A673 (cell line): ENCODE measurements around the gene UNC5A. TPM values are rescaled to one million over a fixed set of nuclear protein-coding genes. Genes with fewer than 3 reads are reported as not detected.

Experiments used
- BruUV-seq: library from RNA; stranded (reverse); fragments of 400-500 nt; replicated peaks from 2 replicates; lab custom pipeline; 2021; lab: Mats Ljungman, UMichigan
- CTCF ChIA-PET: fragments of 300-600 bp; sonication (Branson Sonifier 250); formaldehyde crosslinking; loops from one replicate; lab custom pipeline; 2022; ENCODE audit warnings: antibody characterized with exemption; lab: Charles Lee
- POLR2A ChIA-PET: fragments of 300-600 bp; sonication (Branson Sonifier 250); formaldehyde crosslinking; loops from one replicate; lab custom pipeline; 2022; ENCODE audit warnings: antibody characterized with exemption; ENCODE audit not compliant: low non-redundant PET; lab: Charles Lee
- DNase-seq: peaks from one replicate; pipeline ENCODE4 v3.0.0-alpha.2; 2015; ENCODE audit warnings: low spot score
- H3K27ac ChIP-seq: fragments of 200-600 bp; sonication (generic); 2 replicates; pipeline ENCODE4 v1.5.1; 2016; ENCODE audit warnings: mixed run types, low read depth, mild to moderate bottlenecking, mixed read lengths, antibody characterized with exemption, low read length; ENCODE audit not compliant: poor library complexity, severe bottlenecking
- H3K27me3 ChIP-seq: fragments of 200-600 bp; sonication (generic); replicated peaks from 2 replicates; pipeline ENCODE4 v1.6.1; 2017; ENCODE audit warnings: mixed run types, low read depth, mild to moderate bottlenecking, mixed read lengths, antibody characterized with exemption, low read length; ENCODE audit not compliant: insufficient read depth, poor library complexity
- H3K36me3 ChIP-seq: fragments of 200-600 bp; sonication (generic); 2 replicates; pipeline ENCODE4 v1.6.1; 2016; ENCODE audit warnings: mixed run types, mild to moderate bottlenecking, mixed read lengths, antibody characterized with exemption, low read length; ENCODE audit not compliant: insufficient read depth, poor library complexity, severe bottlenecking
- H3K4me1 ChIP-seq: fragments of 200-600 bp; sonication (generic); 2 replicates; pipeline ENCODE4 v1.6.1; 2017; ENCODE audit warnings: mixed run types, mild to moderate bottlenecking, mixed read lengths, antibody characterized with exemption, low read length; ENCODE audit not compliant: insufficient read depth, poor library complexity, severe bottlenecking
- H3K4me3 ChIP-seq: fragments of 200-600 bp; sonication (generic); 2 replicates; pipeline ENCODE4 v1.5.1; 2016; ENCODE audit warnings: low read depth, mixed run types, mild to moderate bottlenecking, mixed read lengths, low read length; ENCODE audit not compliant: poor library complexity, severe bottlenecking
- H3K9me3 ChIP-seq: fragments of 200-600 bp; sonication (generic); 2 replicates; pipeline ENCODE4 v1.6.1; 2016; ENCODE audit warnings: mixed run types, low read depth, mild to moderate bottlenecking, mixed read lengths, antibody characterized with exemption, low read length; ENCODE audit not compliant: poor library complexity, severe bottlenecking
- EZH2 ChIP-seq: fragments of 200-600 bp; sonication (generic); IDR thresholded peaks from 2 replicates; pipeline ENCODE4 v1.6.1; 2017; ENCODE audit warnings: borderline replicate concordance, low read depth, mild to moderate bottlenecking, mixed read lengths, antibody characterized with exemption, low read length; ENCODE audit not compliant: poor library complexity, severe bottlenecking
- intact Hi-C: fragments of 100-400 bp; cut with micrococcal nuclease; formaldehyde crosslinking; loops from one replicate; pipeline ENCODE4 v1.10.0; 2022; ENCODE audit not compliant: unreplicated experiment
- total RNA-seq: library from RNA; stranded (reverse); gene quantifications from 2 replicates; pipeline ENCODE4 v1.2.3, GENCODE V29; 2021
- TF ChIP-seq, protein P1 (sequence below): fragments of 300-800, 200-600 bp; sonication (generic); conservative IDR thresholded peaks from 2 replicates; pipeline ENCODE4 v1.5.1; 2017; ENCODE audit warnings: low read depth, mild to moderate bottlenecking, antibody characterized with exemption, low read length, moderate library complexity, mixed read lengths

Gene UNC5A
- total RNA-seq, 1 experiment from 2014 or later: 7.5 TPM

DNA sequence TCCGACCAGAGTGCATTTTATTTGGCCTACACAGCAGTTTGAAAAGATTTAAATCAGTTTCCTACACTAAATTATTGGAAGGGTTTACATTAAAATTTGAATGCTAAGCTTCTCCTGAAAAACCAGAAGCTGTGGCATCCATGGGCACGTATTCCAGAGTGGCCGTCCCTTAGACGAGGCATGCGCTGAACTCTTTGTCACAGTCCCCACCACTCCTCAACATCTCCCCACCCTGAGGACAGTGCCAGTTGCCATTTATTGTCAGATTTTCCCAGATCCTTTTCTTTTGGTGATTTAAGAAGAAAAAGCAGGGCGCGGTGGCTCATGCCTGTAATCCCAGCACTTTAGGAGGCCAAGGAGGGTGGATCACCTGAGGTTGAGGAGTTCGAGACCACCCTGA lies 39.9 kb upstream of the UNC5A start:
- no TSS peak for BruUV-seq
- peaks cover 8% of the 10 kb centered on the region for H3K27me3 ChIP-seq
- POLR2A ChIA-PET: no interaction called here
- CTCF ChIA-PET: no interaction called here
- intact Hi-C loops: no loop called here
- no peak for DNase-seq
- H3K9me3 ChIP-seq: peaks cover 8% of the 10 kb centered on the region
- no peak overlapping the region for H3K4me3 ChIP-seq
- no peak overlapping the region for H3K27ac ChIP-seq
- no peaks in the 10 kb centered on the region for H3K36me3 ChIP-seq
- no peaks in the 10 kb centered on the region for H3K4me1 ChIP-seq
- TF ChIP-seq EZH2: no peak

DNA sequence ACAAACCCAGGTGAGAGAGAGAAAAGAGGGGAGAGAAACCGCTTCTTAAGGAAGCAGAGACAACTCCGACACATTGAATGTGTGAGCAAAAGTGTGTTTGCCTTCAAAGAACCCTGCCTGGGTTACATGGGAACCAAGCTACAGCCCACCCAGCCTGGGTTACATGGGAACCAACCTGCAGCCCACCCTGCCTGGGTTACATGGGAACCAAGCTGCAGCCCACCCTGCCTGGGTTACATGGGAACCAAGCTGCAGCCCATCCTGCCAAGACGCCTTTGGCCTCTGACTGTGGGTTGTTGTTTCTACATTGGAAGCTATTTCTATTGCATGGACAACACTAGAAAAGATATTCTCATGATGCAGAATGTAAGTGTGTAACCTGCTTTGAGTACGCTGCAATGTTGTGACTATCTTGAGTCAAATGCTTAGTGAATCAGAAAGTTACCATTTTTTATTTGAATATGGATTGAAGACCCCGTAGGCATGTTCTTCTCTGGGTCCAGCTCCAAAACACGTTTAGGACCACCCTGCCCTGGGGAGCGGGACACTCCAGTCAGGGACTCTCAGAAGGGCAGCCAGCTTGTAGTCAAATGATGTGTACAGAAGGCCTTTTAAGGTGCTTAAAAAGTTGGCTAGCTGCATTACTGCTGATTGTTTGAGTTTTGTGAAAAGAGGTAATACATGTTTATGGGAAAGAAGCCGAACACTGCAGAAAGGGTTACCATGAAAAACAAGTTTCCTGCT lies 39.1 kb upstream of the UNC5A start:
- Histone ChIP-seq H3K27ac (no peak overlapping the region), H3K4me3 (no peak overlapping the region), H3K9me3 (peaks cover under 1% of the 10 kb centered on the region), H3K4me1 (no peaks in the 10 kb centered on the region), H3K27me3 (peaks cover 8% of the 10 kb centered on the region), H3K36me3 (no peaks in the 10 kb centered on the region)
- ChIA-PET CTCF (no interaction called here), POLR2A (no interaction called here)
- BruUV-seq: no TSS peak
- no peak for DNase-seq
- TF ChIP-seq, protein P1, sequence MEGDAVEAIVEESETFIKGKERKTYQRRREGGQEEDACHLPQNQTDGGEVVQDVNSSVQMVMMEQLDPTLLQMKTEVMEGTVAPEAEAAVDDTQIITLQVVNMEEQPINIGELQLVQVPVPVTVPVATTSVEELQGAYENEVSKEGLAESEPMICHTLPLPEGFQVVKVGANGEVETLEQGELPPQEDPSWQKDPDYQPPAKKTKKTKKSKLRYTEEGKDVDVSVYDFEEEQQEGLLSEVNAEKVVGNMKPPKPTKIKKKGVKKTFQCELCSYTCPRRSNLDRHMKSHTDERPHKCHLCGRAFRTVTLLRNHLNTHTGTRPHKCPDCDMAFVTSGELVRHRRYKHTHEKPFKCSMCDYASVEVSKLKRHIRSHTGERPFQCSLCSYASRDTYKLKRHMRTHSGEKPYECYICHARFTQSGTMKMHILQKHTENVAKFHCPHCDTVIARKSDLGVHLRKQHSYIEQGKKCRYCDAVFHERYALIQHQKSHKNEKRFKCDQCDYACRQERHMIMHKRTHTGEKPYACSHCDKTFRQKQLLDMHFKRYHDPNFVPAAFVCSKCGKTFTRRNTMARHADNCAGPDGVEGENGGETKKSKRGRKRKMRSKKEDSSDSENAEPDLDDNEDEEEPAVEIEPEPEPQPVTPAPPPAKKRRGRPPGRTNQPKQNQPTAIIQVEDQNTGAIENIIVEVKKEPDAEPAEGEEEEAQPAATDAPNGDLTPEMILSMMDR: no peak
- intact Hi-C loops: no loop called here

DNA sequence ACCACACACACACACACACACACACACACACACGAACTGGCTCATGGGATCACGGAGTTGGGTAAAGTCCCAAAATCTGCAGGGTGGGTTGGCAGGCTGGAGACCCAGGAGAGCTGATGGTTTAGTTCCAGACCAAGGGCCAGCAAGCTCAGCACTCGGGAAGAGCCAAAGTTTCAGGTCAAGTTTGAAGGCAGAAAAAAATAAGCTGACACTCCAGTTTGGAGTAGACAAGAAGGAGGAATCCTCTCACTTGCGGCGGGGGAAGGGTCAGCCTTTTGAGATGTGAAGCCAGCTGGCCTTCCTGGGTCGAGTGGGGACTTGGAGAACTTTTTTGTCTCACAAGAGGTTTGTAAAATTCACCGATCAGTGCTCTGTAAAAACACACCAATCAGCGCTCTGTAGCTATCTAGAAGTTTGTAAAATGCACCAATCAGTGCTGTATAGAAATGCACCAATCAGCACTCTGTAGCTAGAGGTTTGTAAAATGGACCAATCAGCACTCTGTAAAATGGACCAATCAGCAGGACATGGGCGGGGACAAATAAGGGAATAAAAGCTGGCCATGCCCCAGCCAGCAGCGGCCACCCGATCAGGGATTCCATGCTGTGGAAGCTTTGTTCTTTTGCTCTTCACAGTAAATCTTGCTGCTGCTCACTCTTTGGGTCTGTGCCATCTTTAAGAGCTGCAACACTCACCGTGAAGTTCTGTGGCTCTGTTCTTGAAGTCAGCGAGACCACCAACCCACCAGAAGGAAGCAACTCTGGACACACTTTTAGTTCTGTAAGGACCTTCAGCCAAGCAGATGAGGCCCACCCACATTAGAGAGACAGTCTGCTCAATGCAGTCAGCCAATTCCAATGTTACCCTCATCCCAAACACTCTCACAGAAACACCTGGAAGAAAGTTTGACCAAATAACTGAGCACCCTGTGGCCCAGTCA lies 37.8 kb upstream of the UNC5A start:
- Histone ChIP-seq H3K4me1 (no peaks in the 10 kb centered on the region), H3K27ac (no peak overlapping the region), H3K36me3 (no peaks in the 10 kb centered on the region), H3K9me3 (no peaks in the 10 kb centered on the region), H3K27me3 (peaks cover 1% of the 10 kb centered on the region), H3K4me3 (no peak overlapping the region)
- TF ChIP-seq, protein P1: no peak
- no peak for TF ChIP-seq EZH2
- BruUV-seq: no TSS peak
- CTCF ChIA-PET: no interaction called here
- POLR2A ChIA-PET: no interaction called here
- intact Hi-C loops: no loop called here
- DNase-seq: no peak
